ENCODE results near the gene TPT1. TPM values are rescaled to one million over a fixed set of nuclear protein-coding genes. Genes with fewer than 3 reads are reported as not detected.

The TPT1 gene
- total RNA-seq, 1 donor from 2014 or later, result 1,641 TPM

DNA sequence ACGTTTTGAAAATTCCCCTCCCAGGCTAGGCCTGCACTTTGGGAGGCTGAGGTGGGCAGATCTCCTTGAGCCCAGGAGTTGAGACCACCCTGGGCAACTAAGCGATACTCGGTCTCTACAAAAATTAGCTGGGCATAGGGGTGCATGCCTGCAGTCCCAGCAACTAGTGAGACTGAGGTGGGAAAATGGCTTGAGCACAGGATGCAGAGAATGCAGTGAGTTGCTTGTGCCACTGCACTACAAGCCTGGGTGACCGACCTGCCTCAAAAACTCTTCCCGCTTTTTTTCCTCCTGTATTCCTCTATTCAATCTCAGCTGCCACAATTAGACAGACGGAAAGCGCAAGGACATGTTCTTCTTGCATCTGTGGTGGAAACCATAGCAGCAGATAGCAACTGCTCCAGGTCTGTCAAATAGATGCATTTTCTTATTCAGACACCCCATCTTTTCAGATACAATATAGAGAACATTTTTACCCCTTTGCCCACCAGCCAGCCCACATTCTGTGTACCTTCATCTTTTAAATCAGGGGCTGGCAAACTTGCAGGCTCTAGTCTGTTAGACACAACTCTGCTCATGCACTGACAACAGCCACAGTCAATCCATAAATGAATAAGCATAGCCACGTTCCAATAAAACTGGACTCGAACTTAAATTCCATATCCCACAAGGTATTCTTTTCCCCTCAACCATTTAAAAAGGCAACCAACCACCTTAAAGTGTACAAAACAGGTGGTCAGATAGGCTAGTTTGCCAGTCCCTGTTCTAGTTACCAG lies 4.8 kb downstream of the TPT1 start:
- no peak for TF ChIP-seq CTCF (conservative IDR thresholded peaks at IDR 0.05; ENCODE audit: low read depth, low read length)
- no peak for DNase-seq (ENCODE audit: low read depth)
- H3K4me3 ChIP-seq (ENCODE audit: low read depth, low read length), result no peak overlapping the region

DNA sequence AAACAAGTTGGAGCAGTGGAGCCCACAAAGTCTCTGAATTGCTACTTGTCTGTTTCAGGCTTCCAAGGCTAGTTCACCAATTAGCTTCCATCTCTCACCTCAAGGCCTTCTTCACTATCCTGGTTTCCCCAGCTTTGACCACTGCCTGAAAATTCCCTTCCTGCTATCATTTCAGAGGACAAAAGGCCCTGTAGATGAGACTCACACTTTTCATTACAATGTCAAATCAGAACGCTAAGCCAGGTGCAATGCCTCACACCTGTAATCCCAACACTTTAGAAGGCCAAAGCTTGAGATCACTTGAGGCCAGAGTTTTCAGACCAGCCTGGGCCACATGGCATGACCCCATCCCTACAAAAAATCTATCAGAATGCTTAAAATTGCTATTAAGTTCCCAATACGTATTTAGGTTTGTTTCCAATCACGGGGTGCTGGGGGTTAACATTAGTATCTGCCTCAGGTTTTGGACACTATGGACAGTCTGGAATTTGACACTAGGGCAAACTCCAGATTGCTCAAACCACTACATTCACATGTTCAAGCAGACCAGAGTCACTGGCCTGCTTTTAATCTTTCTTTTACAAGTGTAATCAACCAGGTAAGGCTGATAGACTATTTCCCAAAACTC lies 5.5 kb downstream of the TPT1 start:
- no peak for TF ChIP-seq CTCF (conservative IDR thresholded peaks at IDR 0.05; ENCODE audit: low read depth, low read length)
- DNase-seq (ENCODE audit: low read depth), result no peak

GRCh38 chr13:45333977-45334922 lies 6.7 kb downstream of the TPT1 start:
- DNase-seq (ENCODE audit: low read depth), result no peak
- no peak for TF ChIP-seq CTCF (conservative IDR thresholded peaks at IDR 0.05; ENCODE audit: low read depth, low read length)
- no peak overlapping the region for H3K4me3 ChIP-seq (ENCODE audit: low read depth, low read length)

More for the DNA sequence above, 5.5 kb downstream of the TPT1 start:
- H3K4me3 ChIP-seq (ENCODE audit: low read depth, low read length), result no peak overlapping the region

- H3K4me3 ChIP-seq (ENCODE audit: low read depth, low read length), result no peak overlapping the region
- no peak for TF ChIP-seq CTCF (conservative IDR thresholded peaks at IDR 0.05; ENCODE audit: low read depth, low read length)
- no peak for DNase-seq (ENCODE audit: low read depth)
Measured at GRCh38 chr13:45333251-45333976, 7.6 kb downstream of the TPT1 start.

- H3K4me3 ChIP-seq (ENCODE audit: low read depth, low read length), result no peak overlapping the region
- TF ChIP-seq CTCF (conservative IDR thresholded peaks at IDR 0.05; ENCODE audit: low read depth, low read length), result no peak
- DNase-seq (ENCODE audit: low read depth), result no peak
Measured at GRCh38 chr13:45332831-45333219, 8.2 kb downstream of the TPT1 start.

- no peak for TF ChIP-seq CTCF (conservative IDR thresholded peaks at IDR 0.05; ENCODE audit: low read depth, low read length)
- DNase-seq (ENCODE audit: low read depth), result no peak
- no peak overlapping the region for H3K4me3 ChIP-seq (ENCODE audit: low read depth, low read length)
Measured at GRCh38 chr13:45332036-45332830, 8.8 kb downstream of the TPT1 start.

Measured in epithelial cell of proximal tubule (primary cell).